ENCODE results near the gene SYNE1.

DNA sequence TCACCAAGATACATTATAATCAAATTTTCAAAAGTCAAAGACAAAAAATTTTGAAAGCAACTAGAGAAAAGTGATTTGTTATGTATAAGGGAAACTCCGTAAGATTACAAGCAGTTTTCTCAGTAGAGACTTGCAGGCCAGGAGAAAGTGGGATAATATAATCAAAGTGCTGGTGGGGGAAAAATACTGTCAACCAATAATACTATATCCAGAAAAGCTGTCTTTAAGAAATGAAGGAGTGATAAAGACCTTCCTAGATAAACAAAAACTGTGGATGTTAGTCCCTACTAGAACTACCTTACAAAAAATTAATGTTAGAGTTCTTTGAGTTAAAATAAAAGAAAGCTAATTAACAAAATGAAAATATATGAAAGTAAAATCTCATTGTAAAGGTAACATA is 79.7 kb downstream of the SYNE1 start:
- no peak for TF ChIP-seq CTCF (IDR thresholded peaks at IDR 0.05)
- TF ChIP-seq POLR2A (IDR thresholded peaks at IDR 0.05), result no peak
